Cardiac muscle cell (in vitro differentiated cells and primary cell): ENCODE measurements around the gene ATP5IF1. TPM values are rescaled to one million over a fixed set of nuclear protein-coding genes. Genes with fewer than 3 reads are reported as not detected.

Experiments used
- DNase-seq, 2 donors: peaks; one replicate each; pipeline versions ENCODE4 v3.0.0 to v3.0.0-alpha.2; 2010 to 2017; ENCODE audit warnings: low read depth in 1 of 2, low spot score in 1 of 2
- H3K27ac ChIP-seq: fragments of 200-600 bp; sonication (generic); 2 replicates; pipeline ENCODE4 v1.5.1; 2016
- H3K27me3 ChIP-seq: fragments of 200-600 bp; sonication (generic); 2 replicates; pipeline ENCODE4 v1.6.0; 2016; ENCODE audit warnings: control low read depth
- H3K36me3 ChIP-seq: fragments of 200-600 bp; sonication (generic); 2 replicates; pipeline ENCODE4 v1.5.1; 2016; ENCODE audit warnings: control low read depth
- H3K4me1 ChIP-seq: fragments of 200-600 bp; sonication (generic); 2 replicates; pipeline ENCODE4 v1.8.1; 2017; ENCODE audit warnings: low read depth, mild to moderate bottlenecking, mixed run types
- H3K4me3 ChIP-seq: fragments of 200-600 bp; sonication (generic); 2 replicates; pipeline ENCODE4 v1.5.1; 2016; ENCODE audit warnings: mild to moderate bottlenecking
- H3K9me3 ChIP-seq: fragments of 200-600 bp; sonication (generic); 2 replicates; pipeline ENCODE4 v1.5.1; 2017; ENCODE audit warnings: low read depth, mild to moderate bottlenecking, control low read depth
- CTCF ChIP-seq: IDR thresholded peaks from 2 replicates; pipeline ENCODE4 v1.5.1; 2012; ENCODE audit warnings: low read depth, mild to moderate bottlenecking, low read length
- polyA plus RNA-seq: library from polyadenylated mRNA; unstranded; fragments of >200 nt; fragmentation: Nextera tagmentation; extraction: Ambion mirVana; gene quantifications from 2 replicates; pipeline ENCODE4 v1.2.1, GENCODE V29; 2016
- total RNA-seq: library from RNA; depleted of rRNA; stranded (reverse); fragments of >200 nt; gene quantifications from 2 replicates; pipeline ENCODE4 v1.2.3, GENCODE V29; 2016

Gene ATP5IF1
- total and polyA plus RNA-seq, 2 experiments from 2014 or later = 1,032 to 1,056 TPM

- Histone ChIP-seq H3K36me3 (no peaks in the 10 kb centered on the region), H3K27ac (peak overlapping the region; percentile 71), H3K4me3 (peak overlapping the region; percentile 4), H3K4me1 (peaks cover 33% of the 10 kb centered on the region), H3K9me3 (no peaks in the 10 kb centered on the region), H3K27me3 (no peaks in the 10 kb centered on the region)
- DNase-seq = no peak
- no peak for TF ChIP-seq CTCF
These were observed 11.8 kb downstream of the ATP5IF1 start for GRCh38 chr1:28247612-28248272.

DNA sequence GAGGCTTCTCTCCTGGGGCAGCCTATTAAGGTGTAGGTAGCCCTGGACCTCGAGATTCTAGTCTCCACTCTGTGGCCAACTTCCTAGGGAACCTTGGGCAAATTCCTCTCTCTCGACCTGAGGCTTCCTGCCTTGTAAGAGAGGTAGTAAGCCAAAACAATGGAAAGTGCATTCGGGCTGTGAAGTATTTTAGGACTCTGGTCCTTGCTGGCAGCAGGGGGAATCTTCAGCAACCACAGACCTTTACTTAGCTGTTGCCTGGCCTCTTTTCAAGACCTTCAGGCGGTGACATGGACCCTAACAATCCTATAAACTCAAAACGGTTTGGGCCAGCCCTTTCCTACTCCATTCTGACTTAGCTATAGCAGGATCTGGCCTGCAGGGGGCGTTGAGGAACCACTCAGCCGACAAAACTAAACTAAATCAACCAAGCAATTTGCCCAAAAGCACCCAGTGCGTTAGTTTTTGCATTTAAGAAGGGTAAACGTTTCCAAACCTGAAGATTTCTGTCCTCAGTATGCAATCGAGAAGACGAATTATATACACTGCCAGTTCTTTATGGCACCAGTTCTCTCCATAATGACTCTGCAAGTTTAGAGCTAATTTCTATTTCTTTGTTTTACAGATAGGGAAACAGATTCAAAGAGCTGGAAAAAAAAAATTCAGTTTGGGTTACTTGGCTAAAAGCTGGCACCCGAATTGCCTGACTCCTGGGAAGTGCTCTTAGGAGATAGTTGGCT is 12.5 kb downstream of the ATP5IF1 start:
- no peak overlapping the region for H3K4me3 ChIP-seq

DNA sequence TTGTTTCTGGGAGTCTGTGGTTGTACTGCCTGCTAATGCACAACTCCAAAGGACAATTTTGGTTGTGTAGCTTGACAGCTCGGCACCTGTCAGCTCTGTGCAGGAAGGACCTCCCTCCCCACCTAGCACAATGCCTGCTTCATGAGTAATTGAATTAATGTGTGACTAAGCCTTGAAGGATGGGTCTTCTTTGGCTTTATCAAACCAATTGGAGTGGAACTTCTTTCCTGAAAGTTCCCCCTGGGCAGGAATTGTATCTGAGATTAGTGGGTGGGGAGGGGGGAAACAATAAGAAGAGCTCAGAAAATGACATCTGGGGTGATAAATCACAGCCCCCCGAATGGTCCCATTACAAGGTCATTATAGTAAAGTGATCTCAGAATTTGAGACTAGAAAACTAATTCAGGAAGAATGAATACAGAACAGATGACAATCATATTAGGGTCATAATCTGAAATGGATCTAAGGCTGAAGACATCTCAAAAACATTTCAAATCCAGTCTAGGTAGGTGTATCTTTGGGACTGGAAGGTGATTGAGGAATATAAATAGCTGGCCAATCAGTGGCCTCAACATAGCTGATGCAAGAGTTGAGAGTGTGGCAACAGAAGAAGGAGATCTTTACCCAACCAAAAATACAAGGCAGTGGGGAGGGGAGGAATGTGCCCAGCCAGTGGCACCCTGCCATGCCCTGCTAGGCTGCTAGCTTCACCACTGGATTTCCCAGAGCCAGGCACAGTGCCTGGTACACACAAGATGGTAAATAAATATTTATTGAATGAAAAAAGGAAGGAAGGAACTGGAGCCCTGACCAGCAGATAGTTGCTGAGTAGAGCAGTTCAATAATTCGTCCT is 13.3 kb downstream of the ATP5IF1 start:
- Histone ChIP-seq H3K4me1 (peaks cover 28% of the 10 kb centered on the region), H3K4me3 (no peak overlapping the region), H3K27ac (peak overlapping the region; percentile 71), H3K9me3 (no peaks in the 10 kb centered on the region), H3K36me3 (no peaks in the 10 kb centered on the region), H3K27me3 (no peaks in the 10 kb centered on the region)
- DNase-seq = peak in 1 of 2 donors; percentile 77
- TF ChIP-seq CTCF = no peak

More for the DNA sequence above, 12.5 kb downstream of the ATP5IF1 start:
- Histone ChIP-seq H3K36me3 (no peaks in the 10 kb centered on the region), H3K27me3 (no peaks in the 10 kb centered on the region), H3K27ac (peak overlapping the region; percentile 71), H3K9me3 (no peaks in the 10 kb centered on the region), H3K4me1 (peaks cover 33% of the 10 kb centered on the region)
- DNase-seq = peak; percentile 80 to 87
- peak; percentile 97 for TF ChIP-seq CTCF

- Histone ChIP-seq H3K36me3 (no peaks in the 10 kb centered on the region), H3K9me3 (no peaks in the 10 kb centered on the region), H3K27ac (peak overlapping the region; percentile 11), H3K4me1 (peaks cover 21% of the 10 kb centered on the region), H3K27me3 (no peaks in the 10 kb centered on the region), H3K4me3 (no peak overlapping the region)
- no peak for TF ChIP-seq CTCF
- DNase-seq = no peak
These were observed 14.0 kb downstream of the ATP5IF1 start for GRCh38 chr1:28249866-28250295.

DNA sequence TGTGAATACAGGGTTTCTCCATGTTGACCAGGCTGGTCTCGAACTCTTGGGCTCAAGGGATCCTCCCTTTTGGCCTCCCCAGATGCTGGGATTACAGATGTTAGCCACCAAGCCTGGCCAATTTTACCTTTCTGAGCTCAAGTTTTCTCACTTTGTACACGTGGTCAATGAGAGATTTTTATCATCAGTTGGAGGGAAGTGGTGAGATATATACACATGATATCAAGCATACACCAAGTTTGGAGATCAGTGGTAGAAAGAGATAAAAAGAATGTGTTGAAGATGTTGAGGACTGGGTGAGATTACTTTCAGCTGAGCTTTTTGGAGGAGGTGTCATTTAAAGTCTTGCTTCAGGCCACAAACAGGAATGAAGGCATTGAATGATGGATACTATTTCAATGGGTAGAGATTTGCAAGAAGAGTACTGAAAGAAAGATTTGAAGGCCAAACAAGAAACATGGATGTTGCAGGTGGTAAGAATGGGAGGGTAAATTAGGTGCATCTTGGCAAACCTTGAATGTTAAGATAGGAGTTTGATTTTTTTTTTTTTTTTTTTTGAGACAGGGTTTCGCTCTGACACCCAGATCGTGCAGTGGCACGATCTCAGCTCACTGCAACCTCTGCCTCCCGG is 20.4 kb downstream of the ATP5IF1 start:
- peaks cover 14% of the 10 kb centered on the region for H3K4me1 ChIP-seq
- no peak for DNase-seq
- H3K4me3 ChIP-seq = no peak overlapping the region
- H3K27ac ChIP-seq = no peak overlapping the region
- H3K36me3 ChIP-seq = no peaks in the 10 kb centered on the region
- H3K27me3 ChIP-seq = no peaks in the 10 kb centered on the region
- H3K9me3 ChIP-seq = no peaks in the 10 kb centered on the region
- no peak for TF ChIP-seq CTCF
